Upper lobe of left lung (tissue), 6 donors: ENCODE measurements around the gene THEMIS2. TPM values are rescaled to one million over a fixed set of nuclear protein-coding genes. Genes with fewer than 3 reads are reported as not detected.
"Not testable (repeated sequence)": the region's sequence is repeated elsewhere in the genome, so short reads cannot be mapped to it uniquely, and the experiment has no call there.

Experiments
- ATAC-seq, 2 donors: fragments of 200-7000 bp; cut with Tn5 transposase; one replicate each; pipeline ENCODE4 v1.9.1; 2022; ENCODE audit warnings: mild to moderate bottlenecking in 2 of 2, moderate library complexity in 2 of 2; ENCODE audit not compliant: low FRiP score in 2 of 2
- DNase-seq, 2 donors: peaks; one replicate each; pipeline ENCODE4 v3.0.0-alpha.2; 2019 to 2020
- H3K27ac ChIP-seq, 4 donors: fragments of 200-600 bp; sonication (generic); one replicate each; pipeline ENCODE4 v1.5.1; 2016 to 2019
- H3K27me3 ChIP-seq, 4 donors: fragments of 200-600 bp; sonication (generic); one replicate each; pipeline ENCODE4 v1.5.1; 2017 to 2019
- H3K36me3 ChIP-seq, 4 donors: fragments of 200-600 bp; sonication (generic); one replicate each; pipeline ENCODE4 v1.5.1; 2016 to 2019
- H3K4me1 ChIP-seq, 4 donors: fragments of 200-600 bp; sonication (generic); one replicate each; pipeline ENCODE4 v1.5.1; 2018 to 2019
- H3K4me3 ChIP-seq, 4 donors: fragments of 200-600 bp; sonication (generic); one replicate each; pipeline ENCODE4 v1.5.1; 2017 to 2019; ENCODE audit warnings: mild to moderate bottlenecking in 2 of 4, moderate library complexity in 1 of 4
- H3K9me3 ChIP-seq, 4 donors: fragments of 200-600 bp; sonication (generic); one replicate each; pipeline ENCODE4 v1.5.1; 2018 to 2019
- EP300 ChIP-seq, 4 donors: sonication (generic); formaldehyde crosslinking; IDR thresholded peaks; one replicate each; pipeline ENCODE4 v1.5.1; 2017; ENCODE audit warnings: antibody characterized with exemption in 4 of 4, control low read depth in 2 of 4
- POLR2A ChIP-seq, 4 donors: fragments of 450-650 bp; IDR thresholded peaks; one replicate each; pipeline ENCODE4 v1.5.1; 2016 to 2017; ENCODE audit warnings: antibody characterized with exemption in 4 of 4, mild to moderate bottlenecking in 2 of 4
- POLR2AphosphoS5 ChIP-seq, 2 donors: sonication (generic); formaldehyde crosslinking; IDR thresholded peaks; one replicate each; pipeline ENCODE4 v1.5.1; 2017; ENCODE audit warnings: antibody characterized with exemption in 2 of 2
- WGBS, 2 donors: methylation state at CpG; one replicate each; pipeline ENCODE4 v1.1.5; 2017 to 2018; 5-methylcytosine and 5-hydroxymethylcytosine counted together
- total RNA-seq, 6 donors: library from RNA; depleted of rRNA in 4 of 6; stranded (reverse); fragments of >200 nt in 4 of 6; gene quantifications; one replicate each; pipeline versions ENCODE4 v1.1.0 to v1.2.1, GENCODE V29; 2016 to 2021
- TF ChIP-seq, protein P1 (sequence below), 6 experiments: fragments of 450-650 bp in 4 of 6; fragments of 200-600 bp in 2 of 6; sonication (generic) in 2 of 6; IDR thresholded peaks; one replicate each; pipeline ENCODE4 v1.5.1; 2016 to 2019; ENCODE audit warnings: antibody characterized with exemption in 6 of 6
- donor health status: DM: no; HTN: no; CAD: no; lungs with moderate emphysema.
- donor health status: DM: no; HTN: yes; CAD: no; lungs with severe emphysema.

The THEMIS2 gene
- 100 to 1,000 TPM in 5 of 6 donors, 10 to 100 TPM in 1; 59.5 to 216 (median 130) TPM for total RNA-seq

DNA sequence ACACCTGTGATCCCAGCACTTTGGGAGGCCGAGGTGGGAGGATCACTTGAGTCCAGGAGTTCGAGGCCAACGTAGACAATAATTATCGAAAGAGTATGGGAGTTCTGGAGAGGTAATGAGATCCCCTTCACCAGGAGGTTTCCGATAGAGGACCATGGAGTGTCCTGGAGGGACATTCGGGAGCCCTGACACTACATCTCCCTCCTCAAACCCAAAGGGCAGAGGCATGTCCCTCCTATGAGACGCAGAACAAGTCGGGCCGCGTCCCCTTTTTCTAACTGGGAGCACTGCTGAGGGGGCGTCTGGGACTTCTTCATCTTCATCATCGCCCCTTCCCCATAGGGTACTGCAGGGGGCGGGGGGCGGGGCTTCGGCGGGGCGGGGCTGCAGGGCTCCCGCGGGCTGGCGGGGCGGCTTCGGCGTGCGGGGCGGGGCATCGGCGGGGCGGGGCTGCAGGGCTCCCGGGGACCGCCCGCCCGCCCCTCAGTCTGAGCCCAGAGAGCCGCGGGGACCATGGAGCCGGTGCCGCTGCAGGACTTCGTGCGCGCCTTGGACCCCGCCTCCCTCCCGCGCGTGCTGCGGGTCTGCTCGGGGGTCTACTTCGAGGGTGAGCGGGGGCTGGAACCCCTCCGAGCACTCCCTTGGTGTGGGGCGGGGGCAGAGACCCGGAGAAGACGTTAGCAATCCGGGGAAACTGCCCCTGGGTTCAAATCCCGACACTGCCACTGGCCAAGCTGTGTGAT, at the start of gene THEMIS2:
THEMIS2 (plus strand) TSS at position 486 of the 743 bp plus-strand sequence; CDS start at position 514, 28 bp downstream.
- 26 to 50% methylated on average over 9 to 16 of the region's 53 CpGs for WGBS, 2 donors
- no peaks in the 10 kb centered on the region for H3K9me3 ChIP-seq
- ATAC-seq (peak; percentile 67 to 89), DNase-seq (peak; percentile 79 to 96)
- peaks cover 21 to 40% (median 27%) of the 10 kb centered on the region in 4 donors for H3K4me1 ChIP-seq
- H3K4me3 ChIP-seq = peak within 1 kb of the TSS; percentile 52 to 68 (median 59)
- peaks cover 0 to 5% (median 2%) of the 10 kb centered on the region in 4 donors for H3K36me3 ChIP-seq
- TF ChIP-seq, protein P1, sequence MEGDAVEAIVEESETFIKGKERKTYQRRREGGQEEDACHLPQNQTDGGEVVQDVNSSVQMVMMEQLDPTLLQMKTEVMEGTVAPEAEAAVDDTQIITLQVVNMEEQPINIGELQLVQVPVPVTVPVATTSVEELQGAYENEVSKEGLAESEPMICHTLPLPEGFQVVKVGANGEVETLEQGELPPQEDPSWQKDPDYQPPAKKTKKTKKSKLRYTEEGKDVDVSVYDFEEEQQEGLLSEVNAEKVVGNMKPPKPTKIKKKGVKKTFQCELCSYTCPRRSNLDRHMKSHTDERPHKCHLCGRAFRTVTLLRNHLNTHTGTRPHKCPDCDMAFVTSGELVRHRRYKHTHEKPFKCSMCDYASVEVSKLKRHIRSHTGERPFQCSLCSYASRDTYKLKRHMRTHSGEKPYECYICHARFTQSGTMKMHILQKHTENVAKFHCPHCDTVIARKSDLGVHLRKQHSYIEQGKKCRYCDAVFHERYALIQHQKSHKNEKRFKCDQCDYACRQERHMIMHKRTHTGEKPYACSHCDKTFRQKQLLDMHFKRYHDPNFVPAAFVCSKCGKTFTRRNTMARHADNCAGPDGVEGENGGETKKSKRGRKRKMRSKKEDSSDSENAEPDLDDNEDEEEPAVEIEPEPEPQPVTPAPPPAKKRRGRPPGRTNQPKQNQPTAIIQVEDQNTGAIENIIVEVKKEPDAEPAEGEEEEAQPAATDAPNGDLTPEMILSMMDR (IDR thresholded peaks at IDR 0.05) = no peak
- TF ChIP-seq POLR2AphosphoS5 (IDR thresholded peaks at IDR 0.05) (peak; percentile 77), POLR2A (IDR thresholded peaks at IDR 0.05) (peak in 3 of 4 donors; percentile 51 to 94 (median 73)), EP300 (IDR thresholded peaks at IDR 0.05) (no peak)
- peak within 1 kb of the TSS; percentile 87 to 97 (median 89) for H3K27ac ChIP-seq
- H3K27me3 ChIP-seq = no peaks in the 10 kb centered on the region

GRCh38 chr1:27823784-27824183, 48.6 kb upstream of the THEMIS2 start:
- no peak for ATAC-seq
- TF ChIP-seq EP300 (IDR thresholded peaks at IDR 0.05) (no peak), POLR2AphosphoS5 (IDR thresholded peaks at IDR 0.05) (no peak), POLR2A (IDR thresholded peaks at IDR 0.05) (no peak)
- TF ChIP-seq, protein P1 (IDR thresholded peaks at IDR 0.05) = no peak
- no peak overlapping the region for H3K4me3 ChIP-seq
- DNase-seq = no peak
- no peaks in the 10 kb centered on the region for H3K27me3 ChIP-seq
- peaks cover 23 to 61% (median 38%) of the 10 kb centered on the region in 4 donors for H3K36me3 ChIP-seq
- H3K9me3 ChIP-seq = no peaks in the 10 kb centered on the region
- no peaks in the 10 kb centered on the region for H3K4me1 ChIP-seq
- WGBS, 2 donors = 98 to 99% methylated on average over 4 of the region's 4 CpGs
- H3K27ac ChIP-seq = no peak overlapping the region

GRCh38 chr1:27824411-27824810, 47.9 kb upstream of the THEMIS2 start:
- no peak overlapping the region for H3K4me3 ChIP-seq
- no peaks in the 10 kb centered on the region for H3K4me1 ChIP-seq
- ATAC-seq (no peak), DNase-seq (no peak)
- no peaks in the 10 kb centered on the region for H3K27me3 ChIP-seq
- TF ChIP-seq, protein P1 (IDR thresholded peaks at IDR 0.05) = no peak
- TF ChIP-seq POLR2A (IDR thresholded peaks at IDR 0.05) (no peak), POLR2AphosphoS5 (IDR thresholded peaks at IDR 0.05) (no peak)
- no peaks in the 10 kb centered on the region for H3K9me3 ChIP-seq
- peaks cover 20 to 55% (median 33%) of the 10 kb centered on the region in 4 donors for H3K36me3 ChIP-seq
- WGBS, 2 donors = 93 to 98% methylated on average over 4 of the region's 4 CpGs
- H3K27ac ChIP-seq = no peak overlapping the region

DNA sequence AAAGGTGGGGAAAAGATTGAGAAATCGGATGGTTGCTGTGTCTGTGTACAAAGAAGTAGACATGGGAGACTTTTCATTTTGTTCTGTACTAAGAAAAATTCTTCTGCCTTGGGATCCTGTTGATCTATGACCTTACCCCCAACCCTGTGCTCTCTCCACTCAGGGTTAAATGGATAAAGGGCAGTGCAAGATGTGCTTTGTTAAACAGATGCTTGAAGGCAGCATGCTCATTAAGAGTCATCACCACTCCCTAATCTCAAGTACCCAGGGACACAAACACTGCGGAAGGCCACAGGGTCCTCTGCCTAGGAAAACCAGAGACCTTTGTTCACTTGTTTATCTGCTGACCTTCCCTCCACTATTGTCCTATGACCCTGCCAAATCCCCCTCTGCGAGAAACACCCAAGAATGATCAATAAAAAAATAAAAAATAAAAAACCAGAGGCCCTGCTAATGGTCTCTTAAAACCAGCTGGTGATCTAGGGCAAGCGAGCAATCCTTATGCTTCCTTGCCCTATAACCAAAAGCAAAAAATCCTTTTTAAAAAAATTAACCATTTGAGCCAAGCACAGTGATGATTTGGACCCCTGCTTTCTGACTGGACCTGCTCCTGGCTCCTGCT, 42.9 kb upstream of the THEMIS2 start:
- H3K9me3 ChIP-seq, H3K27me3 ChIP-seq, DNase-seq, ATAC-seq: not testable (repeated sequence)
- peak overlapping the region in 1 of 4 donors; percentile 84 for H3K4me3 ChIP-seq
- peak overlapping the region in 3 of 4 donors; percentile 84 to 88 (median 87) for H3K27ac ChIP-seq
- 78 to 89% methylated on average over 3 to 4 of the region's 4 CpGs for WGBS, 2 donors
- peaks cover 14 to 21% (median 15%) of the 10 kb centered on the region in 4 donors for H3K4me1 ChIP-seq
- H3K36me3 ChIP-seq = peaks cover 0 to 27% (median 13%) of the 10 kb centered on the region in 4 donors
